Cortex of kidney (tissue), 1 donor: ENCODE data around the gene ATPAF2.
"Not testable (repeated sequence)": the region's sequence is repeated elsewhere in the genome, so short reads cannot be mapped to it uniquely, and the experiment has no call there.

ENCODE experiments used
- DNase-seq: peaks from one replicate; lab custom pipeline; 2025; lab: John Stamatoyannopoulos, UW

The ATPAF2 gene

DNA sequence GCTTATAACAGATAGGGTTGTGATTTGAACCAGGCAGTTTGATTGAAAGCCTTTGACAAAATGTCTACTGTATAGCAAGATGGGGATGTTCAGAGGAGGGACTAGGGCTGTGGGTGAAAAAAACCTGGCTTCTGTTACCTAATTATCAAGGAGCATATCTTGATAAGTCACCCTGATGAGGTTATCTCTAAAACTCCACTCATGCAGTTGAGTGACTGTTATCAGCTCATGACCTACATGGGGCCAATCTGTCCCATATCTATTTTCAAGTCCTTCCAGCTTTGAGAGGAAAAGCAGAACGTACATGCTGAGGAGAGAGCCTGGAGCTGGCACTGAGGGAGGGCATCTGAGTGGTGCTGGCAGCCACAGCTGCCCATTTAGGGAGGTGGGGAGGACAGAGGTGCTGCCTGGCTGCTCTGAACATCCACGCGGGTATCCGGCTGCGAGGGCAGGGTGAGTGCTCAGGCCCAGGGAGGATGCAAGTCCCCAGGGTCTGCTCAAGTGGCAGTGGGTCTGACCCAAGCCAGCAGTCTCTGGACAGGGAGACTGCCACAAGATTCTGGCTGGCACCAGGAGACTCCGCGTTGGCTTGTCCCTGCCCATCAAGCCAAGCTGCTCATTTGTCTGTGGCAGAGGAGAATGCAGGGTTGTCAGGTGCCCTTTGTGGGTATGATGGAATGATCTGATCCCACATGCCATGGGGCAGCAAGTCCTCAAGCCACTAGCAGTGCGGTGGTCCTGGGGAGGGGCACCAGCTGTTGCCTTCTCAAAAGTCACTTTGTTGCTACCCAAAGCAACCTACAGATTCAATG is 29.2 kb downstream of the ATPAF2 start:
- DNase-seq: no peak

DNA sequence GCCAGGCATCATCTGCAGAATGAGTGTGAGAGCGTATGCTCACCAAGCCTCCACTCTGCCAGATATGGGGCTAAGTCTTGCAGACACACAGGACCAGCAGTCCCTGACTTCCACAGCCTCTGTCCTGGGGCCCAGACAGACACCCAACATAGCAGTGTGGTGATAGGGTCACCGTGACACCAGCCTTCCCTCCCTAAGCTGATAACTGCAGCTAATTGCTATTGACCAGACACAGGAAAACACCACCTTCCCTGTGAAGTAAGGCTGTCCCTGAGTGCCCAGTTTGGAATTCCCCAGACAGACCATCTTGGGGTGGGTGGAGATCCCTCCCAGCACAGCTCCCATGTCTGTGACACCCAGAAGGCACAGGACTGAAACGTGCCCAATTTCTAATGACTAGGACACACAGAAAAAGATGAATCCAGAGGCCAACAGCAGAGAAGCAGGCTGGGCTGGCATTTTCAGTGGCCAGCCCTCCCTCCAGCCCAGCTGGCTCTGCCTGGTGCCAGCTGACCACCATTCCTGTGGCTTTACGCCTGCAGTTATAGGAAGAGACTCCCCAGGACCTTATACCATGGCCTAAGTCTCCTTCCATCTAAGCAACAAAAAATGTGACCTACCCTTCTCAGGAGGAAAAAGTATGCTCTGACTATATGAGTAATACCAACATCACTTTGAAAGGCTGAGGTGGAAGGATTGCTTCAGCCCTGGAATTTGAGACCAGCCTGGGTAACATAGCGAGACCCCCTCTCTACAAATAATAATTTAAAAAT is 30.3 kb downstream of the ATPAF2 start:
- no peak for DNase-seq

DNA sequence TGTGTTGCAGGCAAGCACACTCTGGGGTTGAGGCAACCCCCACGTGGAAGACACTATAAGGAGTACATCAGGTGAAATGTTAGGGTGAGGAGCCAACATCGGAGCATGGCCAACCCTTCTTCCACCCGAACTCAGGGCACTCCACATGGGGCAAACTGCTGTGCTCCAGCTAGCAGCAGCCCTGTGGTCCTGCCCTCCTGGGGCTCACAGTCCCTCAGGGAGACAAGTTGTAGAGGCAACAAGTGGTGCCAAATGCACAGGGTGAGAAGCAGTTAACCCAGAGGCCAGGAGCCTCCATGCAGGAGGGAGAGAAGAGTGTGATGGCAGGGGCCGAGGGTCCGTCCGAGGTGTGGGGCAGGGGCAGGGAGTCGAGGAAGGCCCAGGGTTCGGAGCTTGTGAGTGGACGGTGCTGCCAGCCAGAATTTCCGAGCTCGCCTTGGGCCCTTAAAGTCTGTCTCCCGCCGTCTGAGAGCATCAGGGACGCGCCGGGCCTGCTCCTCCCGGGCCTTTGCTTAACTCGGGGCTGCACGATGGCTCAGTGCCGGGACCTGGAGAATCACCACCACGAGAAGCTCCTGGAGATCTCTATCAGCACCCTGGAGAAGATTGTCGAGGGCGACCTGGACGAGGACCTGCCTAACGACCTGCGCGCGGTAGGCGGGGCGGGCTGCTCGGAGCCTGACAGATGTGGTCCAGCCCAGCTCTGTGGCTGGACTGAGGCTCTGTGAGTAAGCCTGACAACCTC is 32.3 kb downstream of the ATPAF2 start:
- no peak for DNase-seq

DNA sequence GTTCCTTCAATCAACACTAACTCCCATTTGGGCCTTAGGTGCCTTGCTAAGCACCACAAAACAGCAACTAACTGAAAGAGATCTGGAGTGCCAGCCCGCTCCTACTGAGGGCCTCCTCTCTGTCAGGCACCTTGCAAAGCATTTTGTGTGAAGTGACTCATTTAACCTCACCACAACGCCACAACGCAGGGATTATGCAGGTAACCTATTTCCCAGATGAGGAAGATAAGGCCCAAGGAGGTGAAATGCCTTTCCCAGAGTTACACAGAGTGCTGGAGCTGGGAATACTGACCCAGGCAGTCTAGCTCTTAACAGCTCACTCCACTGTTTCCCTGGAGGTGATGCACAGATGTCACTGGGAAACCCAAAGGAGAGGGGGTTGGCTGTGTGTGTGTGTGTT is 33.5 kb downstream of the ATPAF2 start:
- no peak for DNase-seq

DNA sequence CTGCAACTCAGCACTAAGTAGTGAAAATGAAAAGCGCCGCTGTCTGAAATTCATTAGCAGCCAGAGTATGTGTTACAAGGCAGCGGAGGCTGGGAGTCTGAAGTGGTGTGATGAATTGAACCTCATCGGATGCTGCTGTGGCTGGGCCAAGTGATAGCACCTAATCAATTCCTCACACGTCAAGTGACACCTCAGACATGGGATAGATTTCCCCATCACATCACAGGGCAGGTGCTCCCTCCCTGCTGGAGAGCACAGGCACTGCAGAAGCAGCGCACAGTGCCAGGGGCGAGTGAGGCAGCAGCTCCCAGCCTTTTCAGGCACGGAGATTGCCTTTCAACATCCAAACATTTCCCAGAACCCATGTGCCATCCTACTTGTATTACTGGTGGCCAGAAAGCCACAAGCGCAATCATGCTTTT is 34.1 kb downstream of the ATPAF2 start:
- no peak for DNase-seq

DNA sequence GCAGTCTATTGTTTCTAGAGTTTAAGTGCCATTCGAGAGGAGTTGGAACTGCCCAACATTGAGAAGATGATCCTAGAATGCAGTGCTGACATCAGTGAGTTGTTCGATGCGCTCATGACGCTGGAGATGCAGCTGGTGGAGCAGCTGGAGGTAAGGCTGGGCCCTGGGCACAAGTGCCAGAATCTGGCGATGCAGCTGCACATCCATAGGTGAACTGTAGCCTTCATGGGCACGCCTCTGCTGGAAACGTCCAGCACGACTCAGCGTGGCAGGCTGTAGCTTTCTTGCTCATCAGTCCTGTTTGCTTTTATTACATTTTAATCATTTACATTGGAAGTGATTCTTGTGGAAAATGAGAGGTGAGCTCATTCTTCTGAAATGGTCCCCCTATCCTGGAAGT is 34.6 kb downstream of the ATPAF2 start:
- DNase-seq: no peak

DNA sequence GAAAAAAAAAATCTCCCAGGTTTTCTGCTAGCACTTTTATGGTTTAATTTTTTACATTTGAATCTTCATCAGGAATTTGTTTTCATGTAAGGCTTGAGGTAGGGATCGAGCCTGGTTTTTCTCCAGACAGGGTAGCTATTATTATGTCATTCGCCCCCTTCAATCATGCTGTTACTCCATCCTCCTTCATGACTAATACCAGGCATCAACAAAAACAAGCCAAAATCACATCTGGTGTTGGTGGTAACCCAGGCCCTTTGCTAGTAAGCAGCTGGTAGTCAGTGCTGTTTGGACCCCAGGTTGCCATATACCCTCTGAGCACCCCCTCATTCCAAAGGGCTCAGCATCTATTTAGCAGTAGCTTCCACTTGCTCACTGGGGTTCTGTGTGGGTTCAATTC is 36.8 kb downstream of the ATPAF2 start:
- DNase-seq: no peak

DNA sequence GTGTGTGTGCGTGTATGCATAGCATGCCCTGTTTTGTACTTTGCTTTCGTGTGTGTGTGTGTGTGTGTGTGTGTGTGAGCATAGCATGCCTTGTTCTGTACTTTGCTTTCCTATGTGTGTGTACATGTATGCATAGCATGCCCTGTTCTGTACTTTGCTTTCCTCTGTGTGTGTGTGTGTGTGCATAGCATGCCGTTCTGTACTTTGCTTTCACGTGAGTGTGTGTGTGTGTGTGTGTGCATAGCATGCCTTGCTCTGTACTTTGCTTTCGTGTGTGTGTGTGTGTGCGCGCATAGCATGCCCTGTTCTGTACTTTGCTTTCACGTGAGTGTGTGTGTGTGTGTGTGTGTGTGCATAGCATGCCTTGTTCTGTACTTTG is 38.9 kb downstream of the ATPAF2 start:
- no peak for DNase-seq

DNA sequence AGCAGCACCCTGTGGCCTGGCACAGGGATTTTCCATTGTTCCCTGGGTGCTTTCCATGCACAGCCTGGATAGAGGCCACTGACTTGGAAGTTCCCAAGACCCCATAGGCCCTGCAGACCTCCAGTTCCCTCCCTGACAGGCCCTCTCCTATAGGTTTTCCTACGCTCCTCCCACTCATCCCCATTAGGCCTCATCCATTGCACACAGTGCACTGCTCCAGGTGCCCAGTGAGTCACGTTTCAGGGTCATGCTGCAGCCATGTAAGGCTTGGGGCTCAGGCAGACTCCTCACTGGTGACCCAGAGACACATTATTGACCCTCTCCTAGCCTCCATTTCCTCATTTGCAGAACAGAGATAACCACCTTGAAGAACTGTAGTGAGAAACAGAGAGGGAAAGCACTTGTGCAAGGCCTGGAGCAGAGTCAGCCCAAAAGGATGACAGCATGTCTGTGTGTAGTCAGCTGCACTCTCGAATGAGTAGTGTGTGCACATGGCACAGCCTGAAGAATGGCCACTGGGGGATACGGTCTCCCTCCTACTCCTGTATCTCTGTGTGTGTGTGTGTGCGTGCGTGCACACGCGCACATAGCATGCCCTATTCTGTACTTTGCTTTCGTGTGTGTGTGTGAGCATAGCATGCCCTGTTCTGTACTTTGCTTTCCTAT is 39.5 kb downstream of the ATPAF2 start:
- no peak for DNase-seq

DNA sequence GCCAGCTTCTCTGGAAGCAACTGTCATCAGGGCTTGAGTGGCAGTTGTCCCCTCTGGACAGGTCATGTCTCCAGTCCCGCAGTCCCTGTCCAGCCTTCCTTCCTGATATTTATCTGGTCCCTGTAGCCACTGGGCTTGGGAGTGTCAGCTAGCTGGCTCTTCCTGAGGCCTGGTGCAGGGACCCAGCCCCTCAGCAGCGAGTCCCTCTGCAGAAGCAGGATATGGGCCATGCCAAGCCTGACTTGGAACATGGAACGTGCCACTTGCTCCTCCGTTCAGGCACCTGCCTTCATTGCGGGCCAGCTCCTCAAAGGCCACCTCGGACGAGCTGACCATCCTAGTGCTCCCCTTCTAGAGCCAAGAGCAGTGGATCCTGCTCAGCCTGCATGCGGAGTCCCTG is 40.0 kb downstream of the ATPAF2 start:
- DNase-seq: no peak

DNA sequence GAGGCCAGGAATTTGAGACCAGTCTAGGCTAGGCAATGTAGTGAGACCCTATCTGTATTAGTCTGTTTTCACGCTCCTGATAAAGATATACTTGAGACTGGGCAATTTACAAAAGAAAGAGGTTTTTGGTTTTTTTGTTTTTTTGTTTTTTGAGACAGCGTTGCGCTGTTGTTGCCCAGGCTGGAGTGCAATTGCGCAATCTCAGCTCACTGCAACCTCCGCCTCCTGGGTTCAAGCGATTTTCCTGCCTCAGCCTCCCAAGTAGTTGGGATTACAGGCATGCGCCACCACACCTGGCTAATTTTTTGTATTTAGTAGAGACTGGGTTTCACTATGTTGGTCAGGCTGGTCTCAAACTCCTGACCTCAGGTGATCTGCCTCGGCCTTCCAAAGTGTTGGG is 43.1 kb downstream of the ATPAF2 start:
- not testable (repeated sequence) for DNase-seq

DNA sequence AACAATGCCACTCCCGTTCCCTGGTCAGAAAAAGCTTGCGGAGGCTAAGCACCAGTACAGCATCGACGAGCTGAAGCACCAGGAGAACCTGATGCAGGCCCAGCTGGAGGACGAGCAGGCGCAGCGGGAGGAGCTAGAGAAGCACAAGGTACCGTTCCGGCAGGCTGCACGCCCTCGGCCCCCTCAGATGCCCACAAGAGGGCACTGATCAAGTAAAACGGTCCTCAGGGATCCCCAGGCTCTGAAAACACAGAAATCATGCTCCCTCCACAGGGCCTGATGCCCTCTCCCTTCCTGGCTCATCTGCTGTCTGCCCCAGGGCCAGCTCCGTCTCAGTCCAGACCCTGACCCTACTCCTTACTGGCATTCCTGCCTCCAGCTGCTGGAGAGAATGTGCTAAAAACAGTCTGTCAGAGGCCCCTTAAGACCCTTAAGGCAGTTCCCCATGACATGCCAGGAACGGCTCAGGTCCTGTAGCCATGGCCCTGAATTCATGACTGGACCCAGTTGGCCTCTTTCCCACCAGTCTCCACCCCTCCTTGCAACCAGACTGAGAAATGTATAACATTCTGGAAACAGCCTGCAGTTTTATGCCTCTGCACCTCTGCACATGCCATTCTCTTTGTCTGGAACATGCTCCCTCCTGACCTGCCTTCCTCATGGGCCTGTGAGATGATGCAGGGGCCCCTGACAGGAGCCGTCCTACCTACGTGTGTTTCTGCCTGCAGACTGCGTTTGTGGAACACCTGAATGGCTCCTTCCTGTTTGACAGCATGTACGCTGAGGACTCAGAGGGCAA is 44.5 kb downstream of the ATPAF2 start:
- no peak for DNase-seq

DNA sequence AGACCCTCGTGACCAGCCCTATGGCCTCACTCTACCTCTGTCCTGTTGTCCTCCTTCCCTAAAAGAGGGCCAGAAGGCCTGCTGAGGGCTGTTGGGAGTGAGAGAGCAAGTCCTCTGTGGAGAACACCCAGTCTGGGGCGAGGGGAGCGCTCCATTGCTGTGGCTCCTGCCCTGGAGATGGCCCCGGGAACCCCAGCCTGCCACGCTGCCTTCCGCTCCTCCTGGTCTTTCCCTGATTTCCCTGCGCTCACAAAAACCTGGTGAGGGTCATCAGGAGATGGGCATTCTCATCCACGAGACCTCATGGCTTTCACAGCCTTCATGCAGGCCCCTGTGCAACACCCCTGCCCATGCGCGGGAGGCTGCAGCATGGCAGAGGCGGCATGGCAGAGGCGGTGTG is 45.1 kb downstream of the ATPAF2 start:
- no peak for DNase-seq

DNA sequence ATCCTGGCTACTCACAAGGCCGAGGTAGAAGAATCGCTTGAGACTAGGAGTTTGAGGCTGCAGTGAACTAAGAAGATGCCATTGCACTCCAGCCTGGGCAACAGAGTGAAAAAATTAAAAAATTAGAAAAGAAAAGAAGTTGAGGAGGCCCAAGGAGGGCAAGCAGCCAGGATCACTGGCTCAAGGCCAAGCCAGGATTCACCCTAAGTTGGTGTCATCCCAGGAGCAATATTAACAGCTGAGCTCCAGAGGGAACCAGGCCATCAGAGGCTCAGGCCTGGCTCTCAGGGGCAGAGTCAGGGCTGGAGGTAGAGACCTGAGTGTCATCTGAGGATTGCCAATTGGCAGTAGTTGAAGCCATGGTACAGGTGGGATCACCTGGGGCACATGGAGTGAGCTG is 45.6 kb downstream of the ATPAF2 start:
- DNase-seq: no peak

DNA sequence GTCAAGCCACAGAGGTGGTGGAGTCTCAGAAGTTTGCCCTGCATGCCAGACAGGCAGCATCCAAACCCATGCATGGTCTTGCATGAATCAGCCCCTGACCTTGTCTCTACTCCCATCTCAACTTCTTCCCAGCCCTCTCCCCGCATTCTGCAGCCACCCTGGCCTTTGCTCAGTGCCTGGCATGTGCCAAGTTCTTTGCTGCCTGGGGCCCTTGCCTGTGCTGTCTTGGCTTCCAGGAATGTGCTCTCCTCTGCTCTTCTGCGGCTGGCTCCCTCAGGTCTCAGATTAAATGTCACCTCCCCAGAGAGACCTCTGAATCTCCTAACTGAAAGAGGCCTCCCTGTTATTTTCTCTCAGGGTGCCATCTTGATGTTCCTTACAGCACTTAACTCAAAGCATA is 48.7 kb downstream of the ATPAF2 start:
- DNase-seq: no peak

DNA sequence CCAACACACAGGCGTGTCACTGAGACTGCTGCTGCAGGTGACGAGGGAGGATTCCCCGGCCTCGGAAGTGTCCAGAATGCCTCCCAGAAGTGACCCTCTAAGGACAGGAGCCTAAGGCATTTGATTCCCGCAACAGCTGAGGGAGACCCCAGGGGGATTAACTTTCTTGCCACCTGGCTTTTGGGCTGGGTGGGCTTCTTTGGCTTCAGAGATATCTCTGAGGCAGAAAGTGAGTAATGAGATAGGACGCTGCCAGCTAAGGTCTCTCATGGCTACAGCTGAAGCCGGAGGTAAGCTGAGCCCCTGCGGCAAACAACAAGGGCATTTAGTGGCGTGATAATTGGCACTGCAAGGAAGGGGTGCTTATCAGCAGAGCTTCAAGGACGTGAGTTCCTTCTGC is 49.4 kb downstream of the ATPAF2 start:
- DNase-seq: no peak

DNA sequence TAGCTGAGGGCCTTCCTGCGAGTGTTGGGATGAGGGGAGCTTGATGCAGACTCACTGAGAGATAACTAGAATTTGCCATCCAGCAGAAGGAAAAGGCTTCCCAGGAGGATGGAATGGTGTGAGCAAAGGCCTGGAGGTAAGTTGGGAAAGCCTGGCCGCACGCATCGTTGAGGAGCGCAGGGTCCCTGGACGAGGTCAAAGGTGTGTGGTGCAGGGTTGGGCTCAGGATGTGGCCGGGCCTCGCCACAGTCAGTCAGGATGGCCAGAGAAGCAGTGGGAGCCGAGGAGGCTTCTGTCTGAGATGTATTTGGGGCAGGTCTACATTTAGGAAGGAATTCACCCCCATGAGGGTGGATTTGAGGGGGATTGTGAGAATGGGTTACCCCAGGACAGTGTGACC is 49.9 kb downstream of the ATPAF2 start:
- DNase-seq: no peak

DNA sequence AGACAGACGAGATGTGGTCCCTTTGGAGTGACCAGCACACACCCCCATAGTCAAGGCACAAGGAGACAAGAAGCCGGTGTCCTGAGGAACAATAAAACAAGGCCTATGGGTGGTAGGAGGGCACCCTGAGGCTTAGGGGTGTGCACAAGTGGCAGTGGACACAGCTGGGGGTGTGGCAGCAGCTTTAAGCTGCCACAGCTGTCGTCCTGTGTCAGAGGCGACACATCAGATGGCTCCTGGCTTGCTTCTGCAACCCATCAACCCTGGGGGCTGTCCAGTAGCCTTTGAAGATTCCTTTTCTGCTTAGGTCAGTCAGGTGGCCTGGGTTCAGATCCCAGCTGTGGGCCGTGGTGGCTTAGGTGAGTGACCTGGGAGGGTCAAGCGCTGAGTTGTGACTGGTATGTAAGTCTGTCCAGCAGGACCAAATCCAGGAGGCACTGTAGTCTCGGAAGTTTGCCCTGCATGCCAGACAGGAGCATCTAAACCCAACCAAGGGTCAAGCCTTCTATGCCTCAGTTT is 50.5 kb downstream of the ATPAF2 start:
- DNase-seq: no peak

DNA sequence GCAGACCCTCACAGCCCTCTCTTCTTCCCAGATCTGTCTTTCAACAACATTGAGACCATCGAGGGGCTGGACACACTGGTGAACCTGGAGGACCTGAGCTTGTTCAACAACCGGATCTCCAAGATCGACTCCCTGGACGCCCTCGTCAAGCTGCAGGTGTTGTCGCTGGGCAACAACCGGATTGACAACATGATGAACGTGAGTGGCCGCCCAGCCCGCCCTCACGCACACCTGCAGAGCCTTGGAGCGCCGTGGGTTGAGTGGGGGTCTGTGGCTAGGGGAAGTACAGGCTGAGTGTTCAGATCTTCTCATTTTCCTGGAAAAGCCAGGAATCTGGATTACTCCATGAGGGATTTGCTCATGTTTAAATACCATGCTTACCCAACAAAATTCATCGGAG is 51.1 kb downstream of the ATPAF2 start:
- no peak for DNase-seq

DNA sequence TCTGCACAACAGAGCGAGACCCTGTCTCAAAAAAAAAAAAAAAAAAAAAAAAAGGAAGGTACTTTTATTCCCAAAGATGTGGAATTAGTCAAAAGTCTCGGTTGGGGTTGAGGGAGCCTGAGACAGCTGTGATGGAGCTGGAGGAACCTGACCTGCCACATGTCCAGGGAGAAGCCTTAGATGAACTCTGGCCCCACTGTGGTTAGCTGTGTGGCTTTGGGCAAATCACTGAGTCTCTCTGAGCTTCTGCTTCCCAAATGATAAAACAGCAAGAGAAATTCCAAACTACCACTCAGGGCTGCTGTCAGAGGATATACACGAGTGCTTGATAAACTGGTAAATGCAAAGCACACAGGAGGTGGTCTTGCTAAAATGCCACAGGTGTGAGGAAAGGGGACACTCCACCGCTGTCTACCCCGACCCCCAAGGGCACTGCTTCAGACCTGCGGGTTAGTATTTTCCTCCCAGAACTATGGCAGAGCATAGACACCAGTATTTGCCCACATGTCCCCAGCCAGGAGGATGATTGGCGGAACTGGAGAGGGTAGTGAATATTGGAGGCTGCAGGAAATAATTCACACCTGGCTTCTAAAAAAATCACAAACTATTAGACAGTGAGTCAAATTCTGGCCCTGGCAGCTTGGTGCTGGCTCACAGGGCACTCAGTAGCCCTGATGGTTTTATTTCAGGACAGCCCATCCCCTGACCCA is 51.6 kb downstream of the ATPAF2 start:
- no peak for DNase-seq

DNA sequence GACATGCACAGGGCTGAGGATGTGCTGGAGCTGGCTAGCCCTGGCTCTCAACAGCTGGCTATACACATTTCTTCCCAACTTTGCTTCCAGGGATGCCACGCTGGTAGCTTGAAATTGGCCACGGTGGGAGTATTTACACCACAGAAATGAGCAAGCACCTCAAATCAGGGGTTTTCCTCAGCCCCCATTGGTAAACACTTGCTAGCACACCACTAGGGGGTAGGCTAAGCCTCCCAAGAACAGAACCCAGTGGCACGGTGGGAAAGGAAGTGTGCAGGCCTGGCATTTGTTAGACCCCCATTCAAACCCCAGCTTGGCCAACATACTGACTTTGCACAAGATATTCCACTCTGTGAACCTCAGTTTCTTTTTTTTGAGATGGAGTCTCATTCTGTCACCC is 53.4 kb downstream of the ATPAF2 start:
- DNase-seq: no peak
